Spleen (tissue), 7 donors: ENCODE data around the gene CABLES1.

Experiments
- CTCF ChIP-seq, 11 experiments: fragments of 200-600 bp in 7 of 11; fragments of 450-650 bp in 4 of 11; sonication (generic) in 4 of 11; IDR thresholded peaks in 8 of 11; conservative IDR thresholded peaks in 3 of 11; 1 replicate in 7 of 11; 2 replicates in 4 of 11; pipeline versions ENCODE4 v1.4.0 to v1.8.0; 2016 to 2021; ENCODE audit warnings: antibody characterized with exemption in 11 of 11, inconsistent platforms in 4 of 11, mild to moderate bottlenecking in 1 of 11
- POLR2A ChIP-seq, 3 donors: fragments of 450-650 bp; IDR thresholded peaks; one replicate each; pipeline ENCODE4 v1.5.1; 2017; ENCODE audit warnings: antibody characterized with exemption in 3 of 3, mild to moderate bottlenecking in 1 of 3
- POLR2AphosphoS5 ChIP-seq, 3 donors: sonication (generic); formaldehyde crosslinking; IDR thresholded peaks; one replicate each; pipeline ENCODE4 v1.5.1; 2017; ENCODE audit warnings: antibody characterized with exemption in 3 of 3
- donor health status: DM: no; HTN: no; CAD: no; lungs with moderate emphysema.
- donor health status: DM: no; HTN: no; CAD: no.
- donor health status: DM: no; HTN: no; CAD: no.

- TF ChIP-seq POLR2A (IDR thresholded peaks at IDR 0.05) (no peak), CTCF (IDR thresholded peaks at IDR 0.05 in 8 of 11, conservative IDR thresholded peaks at IDR 0.05 in 3 of 11) (no peak), POLR2AphosphoS5 (IDR thresholded peaks at IDR 0.05) (peak in 1 of 3 donors; percentile 40)
Measured at GRCh38 chr18:23306822-23307221, 171.5 kb downstream of the CABLES1 start.
